ENCODE measurements around the gene ACP5.

Gene ACP5

DNA sequence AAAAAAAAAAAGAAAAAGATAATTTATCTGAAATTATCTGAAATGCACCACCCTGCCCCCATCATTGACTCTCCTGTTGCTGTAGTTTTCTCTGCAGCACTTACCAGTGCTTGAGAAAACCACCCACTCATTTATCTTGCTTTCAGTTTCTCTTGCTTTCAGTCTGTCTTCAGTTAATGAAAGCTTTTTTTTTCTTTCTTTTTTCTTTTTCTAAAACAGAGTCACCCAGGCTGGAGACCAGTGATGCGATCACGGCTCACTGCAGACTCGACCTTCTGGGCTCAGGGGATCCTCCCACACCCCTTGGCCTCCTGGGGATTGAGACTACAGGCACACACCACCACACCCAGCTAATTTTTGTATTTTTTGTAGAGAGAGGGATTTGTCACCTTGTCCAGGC, 4.3 kb upstream of the ACP5 start:
- Histone ChIP-seq H2AFZ (ENCODE audit: low read depth) (peak overlapping the region; percentile 73), H4K20me1 (ENCODE audit: insufficient read depth) (no peaks in the 10 kb centered on the region), H3K4me1 (ENCODE audit: low read depth, poor library complexity, severe bottlenecking) (peaks cover 13% of the 10 kb centered on the region), H3K9ac (0 out of 2 replicates have a peak overlapping the region, but pooled peaks have one; percentile 19), H3K4me2 (peak overlapping the region; percentile 53), H3K27ac (peak overlapping the region; percentile 37; the same call in 1 of the 2 replicates), H3K4me3 (IDR thresholded peaks at IDR 0.05; ENCODE audit: insufficient read depth, low read depth, low read length) (no peak overlapping the region), H3K36me3 (ENCODE audit: insufficient read depth) (no peaks in the 10 kb centered on the region), H3K27me3 (ENCODE audit: insufficient read depth, low read depth) (no peaks in the 10 kb centered on the region), H3K79me2 (ENCODE audit: insufficient read depth, low read depth) (no peaks in the 10 kb centered on the region)
- TF ChIP-seq, protein P1, sequence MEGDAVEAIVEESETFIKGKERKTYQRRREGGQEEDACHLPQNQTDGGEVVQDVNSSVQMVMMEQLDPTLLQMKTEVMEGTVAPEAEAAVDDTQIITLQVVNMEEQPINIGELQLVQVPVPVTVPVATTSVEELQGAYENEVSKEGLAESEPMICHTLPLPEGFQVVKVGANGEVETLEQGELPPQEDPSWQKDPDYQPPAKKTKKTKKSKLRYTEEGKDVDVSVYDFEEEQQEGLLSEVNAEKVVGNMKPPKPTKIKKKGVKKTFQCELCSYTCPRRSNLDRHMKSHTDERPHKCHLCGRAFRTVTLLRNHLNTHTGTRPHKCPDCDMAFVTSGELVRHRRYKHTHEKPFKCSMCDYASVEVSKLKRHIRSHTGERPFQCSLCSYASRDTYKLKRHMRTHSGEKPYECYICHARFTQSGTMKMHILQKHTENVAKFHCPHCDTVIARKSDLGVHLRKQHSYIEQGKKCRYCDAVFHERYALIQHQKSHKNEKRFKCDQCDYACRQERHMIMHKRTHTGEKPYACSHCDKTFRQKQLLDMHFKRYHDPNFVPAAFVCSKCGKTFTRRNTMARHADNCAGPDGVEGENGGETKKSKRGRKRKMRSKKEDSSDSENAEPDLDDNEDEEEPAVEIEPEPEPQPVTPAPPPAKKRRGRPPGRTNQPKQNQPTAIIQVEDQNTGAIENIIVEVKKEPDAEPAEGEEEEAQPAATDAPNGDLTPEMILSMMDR (conservative IDR thresholded peaks at IDR 0.05; ENCODE audit: low read depth, low read length), result no peak

DNA sequence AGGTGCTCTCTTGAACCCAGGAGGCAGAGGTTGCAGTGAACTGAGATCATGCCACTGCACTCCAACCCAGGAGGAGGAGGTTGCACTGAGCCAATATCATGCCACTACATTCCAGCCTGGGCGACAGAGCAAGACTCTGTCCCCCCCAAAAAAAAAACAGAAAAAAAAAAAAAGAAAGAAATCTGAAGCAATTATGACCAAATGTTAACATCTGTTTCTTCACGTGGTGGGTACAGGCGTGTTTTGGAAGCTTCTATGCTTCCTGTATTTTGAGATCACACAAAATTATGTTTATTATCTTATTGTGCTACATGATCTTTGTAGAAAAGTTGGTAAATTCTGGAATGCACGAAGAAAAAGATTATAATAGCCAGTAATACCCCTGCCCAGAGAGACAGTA, 2.7 kb upstream of the ACP5 start:
- Histone ChIP-seq H3K36me3 (ENCODE audit: insufficient read depth) (no peaks in the 10 kb centered on the region), H3K4me1 (ENCODE audit: low read depth, poor library complexity, severe bottlenecking) (peaks cover 13% of the 10 kb centered on the region), H3K79me2 (ENCODE audit: insufficient read depth, low read depth) (no peaks in the 10 kb centered on the region), H3K27me3 (ENCODE audit: insufficient read depth, low read depth) (no peaks in the 10 kb centered on the region), H2AFZ (ENCODE audit: low read depth) (no peak overlapping the region), H3K4me3 (IDR thresholded peaks at IDR 0.05; ENCODE audit: insufficient read depth, low read depth, low read length) (no peak overlapping the region), H3K27ac (no peak overlapping the region), H4K20me1 (ENCODE audit: insufficient read depth) (no peaks in the 10 kb centered on the region), H3K9ac (no peak overlapping the region), H3K4me2 (no peak overlapping the region)
- TF ChIP-seq, protein P1 (conservative IDR thresholded peaks at IDR 0.05; ENCODE audit: low read depth, low read length), result no peak

DNA sequence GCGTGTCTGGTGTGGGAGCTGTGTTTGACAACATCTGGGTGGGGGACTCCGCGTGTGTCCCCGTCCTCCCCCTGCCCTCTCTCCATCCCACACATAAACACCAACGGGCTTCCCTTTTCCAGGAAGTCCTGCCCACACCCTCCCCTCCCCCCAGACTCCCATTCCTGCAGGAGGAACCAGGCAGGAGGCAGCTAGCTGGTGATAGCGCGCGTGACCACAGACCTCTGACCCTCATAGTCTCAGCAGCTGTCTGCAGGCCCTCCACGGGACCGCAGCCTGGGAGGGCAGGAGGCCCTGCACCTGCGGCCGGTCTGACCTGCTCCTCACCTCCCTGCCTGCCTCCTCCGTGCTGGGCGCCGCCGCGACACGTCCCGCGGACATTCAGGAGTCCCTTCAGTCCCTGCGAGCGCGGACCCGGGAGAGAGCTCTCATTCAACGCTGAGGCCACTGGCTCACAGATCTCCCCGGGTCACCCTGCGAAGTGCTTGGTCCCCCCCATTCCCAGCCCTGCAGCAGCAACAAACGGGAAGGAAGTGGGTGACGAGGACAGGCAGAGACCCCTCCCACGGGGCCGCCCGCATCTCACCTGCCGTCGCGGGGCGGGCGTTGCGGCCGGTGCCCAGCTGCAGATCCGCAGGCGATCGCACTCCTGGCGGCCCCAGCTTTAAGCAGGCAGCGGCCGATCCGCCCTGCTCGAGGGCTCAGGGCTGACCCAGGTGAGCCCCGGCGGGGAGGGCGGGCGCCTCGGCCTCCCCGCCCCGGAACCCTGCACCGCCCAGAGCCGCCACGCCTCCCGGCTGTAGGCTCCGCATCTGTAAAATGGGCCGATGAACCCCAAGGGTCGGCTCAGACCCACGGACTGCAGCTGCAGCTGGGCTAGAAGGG, 1.1 kb upstream of the ACP5 start:
- Histone ChIP-seq H3K27me3 (ENCODE audit: insufficient read depth, low read depth) (no peaks in the 10 kb centered on the region), H3K79me2 (ENCODE audit: insufficient read depth, low read depth) (no peaks in the 10 kb centered on the region), H4K20me1 (ENCODE audit: insufficient read depth) (no peaks in the 10 kb centered on the region), H3K36me3 (ENCODE audit: insufficient read depth) (no peaks in the 10 kb centered on the region), H3K4me3 (IDR thresholded peaks at IDR 0.05; ENCODE audit: insufficient read depth, low read depth, low read length) (no peak overlapping the region), H3K9ac (no peak overlapping the region), H2AFZ (ENCODE audit: low read depth) (no peak overlapping the region), H3K27ac (no peak overlapping the region), H3K4me1 (ENCODE audit: low read depth, poor library complexity, severe bottlenecking) (peaks cover 13% of the 10 kb centered on the region), H3K4me2 (no peak overlapping the region)
- TF ChIP-seq, protein P1 (conservative IDR thresholded peaks at IDR 0.05; ENCODE audit: low read depth, low read length), result no peak

DNA sequence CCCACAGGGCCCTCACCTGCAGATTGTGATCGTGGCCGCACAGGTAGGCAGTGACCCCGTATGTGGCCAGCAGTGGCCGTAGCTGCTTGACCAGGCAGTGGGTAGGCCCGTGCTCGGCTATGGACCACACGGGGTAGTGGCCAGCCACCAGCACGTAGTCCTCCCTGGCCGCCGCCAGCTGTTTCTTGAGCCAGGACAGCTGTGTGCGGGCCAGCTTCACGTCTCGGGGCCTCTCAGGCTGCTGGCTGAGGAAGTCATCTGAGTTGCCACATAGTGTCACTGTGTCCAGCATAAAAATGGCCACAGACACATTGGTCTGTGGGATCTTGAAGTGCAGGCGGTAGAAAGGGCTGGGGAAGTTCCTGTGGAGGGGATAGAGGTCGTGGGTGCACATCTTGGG, 1.2 kb downstream of the ACP5 start:
- no peak overlapping the region for H2AFZ ChIP-seq (ENCODE audit: low read depth)
- TF ChIP-seq, protein P1 (conservative IDR thresholded peaks at IDR 0.05; ENCODE audit: low read depth, low read length), result no peak

More for the DNA sequence above, 1.2 kb downstream of the ACP5 start:
- Histone ChIP-seq H4K20me1 (ENCODE audit: insufficient read depth) (no peaks in the 10 kb centered on the region), H3K27ac (no peak overlapping the region), H3K4me3 (IDR thresholded peaks at IDR 0.05; ENCODE audit: insufficient read depth, low read depth, low read length) (no peak overlapping the region), H3K36me3 (ENCODE audit: insufficient read depth) (no peaks in the 10 kb centered on the region), H3K9ac (no peak overlapping the region), H3K4me2 (no peak overlapping the region), H3K4me1 (ENCODE audit: low read depth, poor library complexity, severe bottlenecking) (peaks cover 2% of the 10 kb centered on the region), H3K79me2 (ENCODE audit: insufficient read depth, low read depth) (no peaks in the 10 kb centered on the region), H3K27me3 (ENCODE audit: insufficient read depth, low read depth) (no peaks in the 10 kb centered on the region)

All from KMS-11 (cell line).